CD14-positive monocyte (primary cell): ENCODE measurements around the gene TSSK2. TPM values are rescaled to one million over a fixed set of nuclear protein-coding genes. Genes with fewer than 3 reads are reported as not detected.

Source experiments
- DNase-seq, 3 donors: peaks; one replicate each; pipeline ENCODE4 v3.0.0-alpha.2; 2011 to 2022
- H2AFZ ChIP-seq: 2 replicates; pipeline ENCODE4 v1.6.0; 2012; ENCODE audit warnings: mild to moderate bottlenecking, low read depth, low read length, inconsistent platforms; ENCODE audit not compliant: insufficient read depth, poor library complexity, severe bottlenecking
- H3K27ac ChIP-seq, 2 donors: 1 replicate in 1 of 2; 2 replicates in 1 of 2; pipeline ENCODE4 v1.5.1; 2012 to 2013; ENCODE audit warnings: low read length in 2 of 2, control low read depth in 1 of 2, inconsistent platforms in 1 of 2, low read depth in 1 of 2, mild to moderate bottlenecking in 1 of 2
- H3K27me3 ChIP-seq, 2 donors: one replicate each; pipeline versions ENCODE4 v1.6.0 to v1.6.1; 2011 to 2013; ENCODE audit warnings: low read length in 2 of 2; ENCODE audit not compliant: control insufficient read depth in 2 of 2, insufficient read depth in 2 of 2
- H3K36me3 ChIP-seq, 2 donors: replicated peaks in 1 of 2; 1 replicate in 1 of 2; 2 replicates in 1 of 2; pipeline versions ENCODE4 v1.5.1 to v1.6.1; 2012 to 2013; ENCODE audit warnings: low read length in 2 of 2, control low read depth in 1 of 2, inconsistent platforms in 1 of 2, mild to moderate bottlenecking in 1 of 2; ENCODE audit not compliant: insufficient read depth in 2 of 2, control insufficient read depth in 1 of 2
- H3K4me1 ChIP-seq, 2 donors: 1 replicate in 1 of 2; 2 replicates in 1 of 2; pipeline versions ENCODE4 v1.5.1 to v1.6.1; 2012 to 2013; ENCODE audit warnings: low read length in 2 of 2, control low read depth in 1 of 2, inconsistent platforms in 1 of 2, mild to moderate bottlenecking in 1 of 2, moderate library complexity in 1 of 2; ENCODE audit not compliant: insufficient read depth in 2 of 2, control insufficient read depth in 1 of 2
- H3K4me2 ChIP-seq: replicated peaks from 2 replicates; pipeline ENCODE3; 2012; ENCODE audit warnings: low read length, moderate library complexity, mild to moderate bottlenecking; ENCODE audit not compliant: poor library complexity, severe bottlenecking; ENCODE audit errors: extremely low read depth
- H3K4me3 ChIP-seq, 3 experiments: fragments of 200-600 bp in 1 of 3; sonication (generic) in 1 of 3; replicated peaks in 1 of 3; 1 replicate in 2 of 3; 2 replicates in 1 of 3; pipeline ENCODE4 v1.5.1; 2011 to 2013; ENCODE audit warnings: low read length in 3 of 3, mild to moderate bottlenecking in 3 of 3, control low read depth in 2 of 3, low read depth in 2 of 3, inconsistent platforms in 1 of 3, moderate library complexity in 1 of 3
- H3K79me2 ChIP-seq: 2 replicates; pipeline ENCODE4 v1.6.0; 2012; ENCODE audit warnings: mild to moderate bottlenecking, control low read depth, inconsistent platforms, low read length, moderate library complexity; ENCODE audit not compliant: insufficient read depth
- H3K9ac ChIP-seq: 2 replicates; pipeline ENCODE4 v1.6.0; 2017; ENCODE audit warnings: low read length, mild to moderate bottlenecking; ENCODE audit not compliant: insufficient read depth, poor library complexity, severe bottlenecking
- H3K9me3 ChIP-seq, 2 donors: replicated peaks in 1 of 2; 1 replicate in 1 of 2; 2 replicates in 1 of 2; pipeline versions ENCODE4 v1.5.1 to v1.6.1; 2012 to 2013; ENCODE audit warnings: low read length in 2 of 2, control low read depth in 1 of 2; ENCODE audit not compliant: control insufficient read depth in 1 of 2, insufficient read depth in 1 of 2
- H4K20me1 ChIP-seq: 2 replicates; pipeline ENCODE4 v1.6.0; 2012; ENCODE audit warnings: mild to moderate bottlenecking, low read length, control low read depth, moderate library complexity; ENCODE audit not compliant: insufficient read depth
- H3K27ac Mint-ChIP-seq, 7 donors: one replicate each; pipeline ENCODE4 v1.8.0; 2020; ENCODE audit warnings: mild to moderate bottlenecking in 7 of 7, mixed read lengths in 7 of 7, moderate library complexity in 6 of 7, inconsistent platforms in 2 of 7
- H3K27me3 Mint-ChIP-seq, 3 donors: one replicate each; pipeline ENCODE4 v1.8.0; 2021 to 2022; ENCODE audit warnings: low read depth in 3 of 3, mild to moderate bottlenecking in 3 of 3, mixed read lengths in 3 of 3, moderate library complexity in 3 of 3, inconsistent platforms in 1 of 3
- H3K36me3 Mint-ChIP-seq, 2 donors: one replicate each; pipeline ENCODE4 v1.8.0; 2020; ENCODE audit warnings: mixed read lengths in 2 of 2, inconsistent platforms in 1 of 2, mild to moderate bottlenecking in 1 of 2
- H3K4me1 Mint-ChIP-seq: one replicate; pipeline ENCODE4 v1.8.0; 2020; ENCODE audit warnings: mild to moderate bottlenecking, mixed read lengths
- H3K4me3 Mint-ChIP-seq, 2 donors: one replicate each; pipeline ENCODE4 v1.8.0; 2020; ENCODE audit warnings: mild to moderate bottlenecking in 2 of 2, mixed read lengths in 2 of 2, moderate library complexity in 1 of 2
- H3K9me3 Mint-ChIP-seq, 7 donors: one replicate each; pipeline ENCODE4 v1.8.0; 2020 to 2022; ENCODE audit warnings: mixed read lengths in 7 of 7, mild to moderate bottlenecking in 6 of 7, moderate library complexity in 6 of 7, inconsistent platforms in 2 of 7
- CTCF ChIP-seq: fragments of 200-600 bp; IDR thresholded peaks from one replicate; pipeline ENCODE4 v1.8.0; 2022; ENCODE audit warnings: antibody characterized with exemption, mild to moderate bottlenecking
- WGBS: methylation state at CpG from one replicate; pipeline ENCODE4 v1.1.5; 2013; ENCODE audit warnings: missing lambda C conversion rate; ENCODE audit not compliant: insufficient coverage; 5-methylcytosine and 5-hydroxymethylcytosine counted together
- intact Hi-C, 2 donors: fragments of 100-400 bp; cut with micrococcal nuclease; formaldehyde crosslinking; loops; one replicate each; pipeline versions ENCODE4 v1.15.0 to v1.15.1; 2023
- polyA plus RNA-seq, 3 donors: library from polyadenylated mRNA; depleted of rRNA in 1 of 3; unstranded in 2 of 3; stranded (reverse) in 1 of 3; fragments of 300-500 nt in 2 of 3; fragments of >200 nt in 1 of 3; fragmentation: Illumina TruSeq in 2 of 3; gene quantifications; 1 replicate in 2 of 3; 2 replicates in 1 of 3; pipeline ENCODE4 v1.2.3, GENCODE V29; 2012 to 2021

The TSSK2 gene
- polyA plus RNA-seq, 3 donors = 0.04 TPM; not detected in 2

- H2AFZ ChIP-seq = no peak overlapping the region
- Mint-ChIP-seq H3K4me3 (no peak overlapping the region), H3K27me3 (peaks cover 0 to 2% (median 0%) of the 10 kb centered on the region in 3 donors), H3K27ac (peak overlapping the region in 1 of 7 donors; percentile 30), H3K4me1 (peaks cover 63% of the 10 kb centered on the region), H3K36me3 (peaks cover 18 to 44% of the 10 kb centered on the region in 2 donors), H3K9me3 (no peaks in the 10 kb centered on the region)
- H4K20me1 ChIP-seq = peaks cover 20% of the 10 kb centered on the region
- H3K9ac ChIP-seq = no peak overlapping the region
- DNase-seq = no peak
- no peaks in the 10 kb centered on the region for H3K27me3 ChIP-seq
- H3K9me3 ChIP-seq = no peaks in the 10 kb centered on the region
- peaks cover 89% of the 10 kb centered on the region for H3K79me2 ChIP-seq
- no CpG with 5 or more reads among the region's 3 CpGs for WGBS
- no peak overlapping the region for H3K27ac ChIP-seq
- intact Hi-C loops = no loop called here
- TF ChIP-seq CTCF = no peak
- H3K36me3 ChIP-seq = peaks cover 2 to 32% of the 10 kb centered on the region in 2 donors
- peaks cover 51 to 60% of the 10 kb centered on the region in 2 donors for H3K4me1 ChIP-seq
- H3K4me2 ChIP-seq = no peak overlapping the region
- H3K4me3 ChIP-seq = no peak overlapping the region
Observed at GRCh38 chr22:19090586-19091127, 40.5 kb upstream of the TSSK2 start.

DNA sequence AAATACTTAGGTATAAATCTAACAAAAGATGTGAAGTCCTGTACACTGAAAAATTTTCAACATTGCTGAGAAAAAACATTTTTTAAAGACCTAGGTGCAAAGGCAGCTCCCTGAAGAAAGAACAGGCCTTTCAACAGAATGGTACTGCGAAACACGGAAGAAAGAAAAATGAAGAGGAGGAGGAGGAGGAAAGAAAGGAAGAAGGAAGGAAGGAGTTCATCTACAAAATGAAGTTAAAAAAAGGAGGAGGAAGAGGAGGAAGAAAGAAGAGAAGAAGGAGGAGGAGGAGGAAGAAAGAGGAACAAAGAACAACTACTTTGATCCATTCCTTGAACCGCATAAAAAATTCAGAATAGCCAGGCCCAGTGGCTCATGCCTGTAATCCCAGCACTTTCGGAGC, 38.4 kb upstream of the TSSK2 start:
- no peak for DNase-seq
- H3K4me1 ChIP-seq = peaks cover 37 to 47% of the 10 kb centered on the region in 2 donors
- Mint-ChIP-seq H3K27me3 (peaks cover 0 to 2% (median 0%) of the 10 kb centered on the region in 3 donors), H3K4me3 (peak overlapping the region in 1 of 2 donors; percentile 52), H3K36me3 (peaks cover 30 to 39% of the 10 kb centered on the region in 2 donors), H3K4me1 (peaks cover 60% of the 10 kb centered on the region), H3K9me3 (no peaks in the 10 kb centered on the region), H3K27ac (peak overlapping the region; percentile 6 to 90 (median 82))
- H3K27ac ChIP-seq = peak overlapping the region in 1 of 2 donors; percentile 55
- H3K79me2 ChIP-seq = peaks cover 99% of the 10 kb centered on the region
- H2AFZ ChIP-seq = no peak overlapping the region
- H3K27me3 ChIP-seq = no peaks in the 10 kb centered on the region
- no peak overlapping the region for H3K4me3 ChIP-seq
- 44% methylated on average over 2 of the region's 4 CpGs for WGBS
- no peak overlapping the region for H3K9ac ChIP-seq
- no peak overlapping the region for H3K4me2 ChIP-seq
- H3K9me3 ChIP-seq = no peaks in the 10 kb centered on the region
- H3K36me3 ChIP-seq = peaks cover 4 to 27% of the 10 kb centered on the region in 2 donors
- no peak for TF ChIP-seq CTCF
- intact Hi-C loops = no loop called here
- H4K20me1 ChIP-seq = peaks cover 40% of the 10 kb centered on the region
